HG02885 (cell line): ENCODE results near the gene TMEM132C.

Experiments used
- ATAC-seq: cut with Tn5 transposase; IDR thresholded peaks from one replicate; pipeline ENCODE4 v1.9.1; 2021; ENCODE audit warnings: mild to moderate bottlenecking; ENCODE audit not compliant: unreplicated experiment, poor library complexity

Gene TMEM132C

DNA sequence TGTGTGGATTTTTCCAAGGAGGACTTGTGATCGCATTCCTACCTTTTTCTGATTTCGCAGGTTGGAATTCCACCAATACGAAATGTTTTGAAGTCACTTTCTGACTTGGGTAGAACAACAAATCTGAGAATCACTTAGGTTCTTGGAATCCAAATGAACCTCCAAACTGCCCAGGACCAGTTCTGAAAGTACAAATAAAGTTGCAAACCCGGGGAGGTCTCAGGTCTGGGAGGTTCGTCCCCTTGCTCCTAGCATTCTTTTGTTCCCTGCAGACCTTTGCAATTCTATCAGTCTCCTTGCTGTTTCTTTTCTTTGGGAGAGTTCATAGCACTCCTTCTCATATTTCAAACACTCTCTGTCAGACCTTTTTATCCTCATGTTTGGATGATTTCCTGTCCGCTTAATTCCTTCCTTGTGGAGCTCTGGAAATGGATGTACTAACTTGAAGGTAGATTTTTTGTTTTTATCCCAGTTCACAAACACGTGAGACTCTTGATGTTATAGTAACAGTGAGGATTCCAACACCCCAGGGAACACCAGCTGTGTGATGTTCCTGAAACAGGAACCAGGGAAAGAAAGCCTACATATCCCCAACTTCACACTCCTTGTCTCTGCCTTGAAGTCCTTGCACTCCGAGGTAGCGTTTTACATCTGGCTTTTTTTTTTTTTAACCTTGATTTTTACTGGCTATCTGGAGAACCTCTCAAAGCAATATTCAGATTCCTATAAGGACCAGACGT is 70.6 kb downstream of the TMEM132C start:
- no peak for ATAC-seq

DNA sequence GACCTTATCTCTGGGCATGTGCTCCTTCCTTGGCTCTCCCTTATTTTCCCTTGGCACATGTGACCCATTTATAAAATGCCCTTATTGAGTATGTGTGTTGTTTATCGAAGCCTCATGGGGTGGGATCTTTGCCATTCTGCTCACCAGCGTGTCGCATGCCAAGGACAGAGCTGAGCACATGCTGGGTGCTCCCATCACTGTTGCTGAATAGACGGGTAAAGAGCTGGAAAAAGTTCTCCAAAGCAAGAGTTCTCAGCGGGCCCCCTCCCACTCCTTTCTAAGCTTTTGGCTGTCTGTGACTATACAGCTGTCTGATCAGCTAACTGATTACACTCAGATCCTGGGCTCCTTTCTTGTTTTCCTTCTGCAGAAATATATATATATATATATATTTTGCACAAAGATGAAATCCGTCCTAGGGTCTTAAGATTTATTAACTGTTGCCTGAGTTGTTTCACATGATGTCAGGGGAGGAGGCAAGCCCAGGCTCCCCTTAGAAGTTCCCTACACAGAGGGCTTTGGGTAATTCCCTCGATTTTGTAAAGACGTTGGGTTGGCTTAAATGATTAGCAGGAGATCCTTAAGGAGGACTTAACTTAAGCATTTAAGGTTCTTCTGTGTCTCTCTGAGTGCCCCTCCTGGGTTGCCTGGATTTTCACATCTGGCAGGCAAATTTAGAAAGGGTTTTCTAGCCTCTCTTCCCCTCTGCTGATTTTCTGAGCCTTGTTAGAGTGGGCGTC is 71.6 kb downstream of the TMEM132C start:
- no peak for ATAC-seq

DNA sequence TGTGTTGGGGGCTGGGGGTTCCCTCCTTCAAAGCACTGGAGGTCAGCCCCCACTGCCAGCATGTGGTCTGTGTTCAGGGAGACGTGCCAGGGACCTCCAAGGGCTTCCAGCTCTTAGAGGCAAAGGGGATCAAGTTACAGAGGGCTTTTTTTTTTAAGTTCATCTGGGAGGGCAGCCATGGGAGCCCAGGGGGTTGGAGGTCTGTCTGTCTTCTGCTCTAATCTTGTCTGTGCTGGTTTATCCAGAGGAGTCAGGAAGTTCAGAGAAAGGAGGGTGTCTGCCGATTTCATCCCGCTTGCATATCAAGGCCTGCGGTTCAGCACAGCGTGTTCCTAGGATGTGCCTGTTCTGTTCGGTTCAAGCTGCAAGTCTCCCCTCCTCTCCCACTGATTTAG is 72.2 kb downstream of the TMEM132C start:
- no peak for ATAC-seq

DNA sequence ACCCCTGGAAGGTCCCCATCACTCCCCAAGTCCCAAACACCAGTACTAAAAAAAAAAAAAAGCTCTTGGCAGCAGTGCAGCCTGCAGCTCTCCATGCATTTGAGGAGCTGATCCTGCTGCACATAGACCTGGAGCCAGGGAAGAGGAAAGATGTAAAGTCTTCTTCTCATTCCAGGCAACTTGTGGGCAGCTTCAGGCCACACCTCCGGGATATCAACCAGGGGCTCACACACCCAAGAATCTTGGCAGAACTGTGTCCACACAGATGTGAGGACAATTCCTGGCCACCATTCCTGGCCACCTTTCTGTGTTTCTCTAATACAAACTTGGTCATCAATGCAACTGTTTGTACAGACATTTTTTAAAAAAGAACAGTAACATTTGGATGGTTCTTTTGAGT is 72.7 kb downstream of the TMEM132C start:
- ATAC-seq = no peak

DNA sequence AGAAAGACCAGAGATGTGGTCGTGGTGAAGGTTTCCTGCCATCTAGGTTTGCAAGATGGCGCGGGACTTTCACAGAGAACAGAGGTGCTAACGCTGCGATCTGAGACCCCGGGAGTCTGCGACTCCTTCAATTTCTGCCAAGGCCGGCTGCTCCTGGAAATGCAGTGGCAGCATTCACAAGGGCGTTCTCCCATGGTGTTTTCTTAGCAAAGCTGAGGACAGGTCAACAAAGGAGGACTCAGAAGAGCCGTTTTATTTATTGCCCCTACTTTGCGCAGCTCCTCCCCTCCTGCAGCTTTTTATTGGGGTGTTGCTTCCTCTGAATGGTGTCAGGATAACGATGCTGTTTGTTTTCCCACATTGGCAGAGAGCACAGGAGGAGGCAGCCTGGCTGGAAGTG is 86.3 kb downstream of the TMEM132C start:
- ATAC-seq = no peak

DNA sequence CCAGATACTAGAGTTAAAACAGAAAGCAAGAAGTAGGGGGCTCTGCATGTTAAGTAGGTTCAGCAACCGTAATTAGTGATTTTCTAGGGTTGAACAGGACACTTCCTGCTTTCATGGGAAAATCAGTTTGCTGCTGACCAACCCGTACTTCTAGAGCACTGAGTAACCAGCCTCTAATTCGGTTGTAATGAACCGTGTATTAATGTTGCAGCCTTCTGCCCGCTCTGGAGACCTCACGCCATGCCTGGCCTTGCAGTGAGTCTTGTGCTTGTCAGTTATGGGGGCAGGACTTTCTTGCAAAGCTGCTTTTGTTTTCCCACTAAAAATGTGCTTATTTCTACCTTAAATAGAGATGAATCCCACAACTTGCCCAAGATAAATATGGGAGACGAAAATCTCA is 89.6 kb downstream of the TMEM132C start:
- no peak for ATAC-seq

DNA sequence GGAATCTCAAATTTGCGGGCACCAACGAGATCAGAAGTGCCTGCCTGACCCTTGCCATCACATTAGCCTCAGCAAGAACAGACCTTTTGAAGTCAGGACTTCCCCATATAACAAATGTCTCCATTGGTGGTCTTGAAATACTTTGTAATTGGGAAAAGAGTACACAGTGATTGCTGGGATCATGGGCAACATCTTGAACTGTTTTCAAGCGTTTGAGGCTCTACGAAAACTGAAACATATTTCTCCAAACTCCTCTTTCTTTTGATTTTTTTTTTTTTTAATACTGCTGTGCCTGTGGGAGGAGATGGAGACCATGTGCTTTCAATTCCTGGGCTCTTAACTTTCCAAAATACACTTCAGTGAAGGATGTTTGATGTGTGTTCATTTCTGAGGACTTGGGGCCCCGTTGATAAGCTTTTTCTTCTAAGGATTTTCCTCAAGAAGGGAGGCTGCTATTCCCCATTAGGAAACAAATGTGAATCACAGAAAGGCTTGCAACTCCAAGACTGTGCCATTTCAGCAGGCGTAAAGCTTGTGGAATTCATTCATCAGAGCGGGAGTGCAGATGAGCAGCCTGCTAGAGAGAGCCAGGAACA is 94.5 kb downstream of the TMEM132C start:
- no peak for ATAC-seq

DNA sequence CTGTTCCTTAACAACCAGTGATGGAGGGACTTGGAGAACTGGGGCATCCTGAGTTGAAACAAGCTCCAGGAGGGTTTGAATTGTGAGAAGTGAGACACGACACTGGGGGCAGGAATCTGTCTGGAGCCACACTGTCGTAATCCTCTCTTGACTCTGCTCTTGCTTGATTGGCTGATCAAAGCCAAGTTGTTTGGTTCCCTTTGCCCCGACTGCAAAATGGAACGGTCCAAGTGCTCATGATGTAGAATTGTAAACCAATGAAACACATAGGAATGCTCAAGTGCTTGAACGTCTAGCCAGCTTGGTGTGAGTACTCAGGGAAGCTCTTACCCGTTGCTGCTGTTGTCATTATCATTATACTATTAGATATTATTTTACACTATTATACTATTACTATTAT is 98.1 kb downstream of the TMEM132C start:
- no peak for ATAC-seq

DNA sequence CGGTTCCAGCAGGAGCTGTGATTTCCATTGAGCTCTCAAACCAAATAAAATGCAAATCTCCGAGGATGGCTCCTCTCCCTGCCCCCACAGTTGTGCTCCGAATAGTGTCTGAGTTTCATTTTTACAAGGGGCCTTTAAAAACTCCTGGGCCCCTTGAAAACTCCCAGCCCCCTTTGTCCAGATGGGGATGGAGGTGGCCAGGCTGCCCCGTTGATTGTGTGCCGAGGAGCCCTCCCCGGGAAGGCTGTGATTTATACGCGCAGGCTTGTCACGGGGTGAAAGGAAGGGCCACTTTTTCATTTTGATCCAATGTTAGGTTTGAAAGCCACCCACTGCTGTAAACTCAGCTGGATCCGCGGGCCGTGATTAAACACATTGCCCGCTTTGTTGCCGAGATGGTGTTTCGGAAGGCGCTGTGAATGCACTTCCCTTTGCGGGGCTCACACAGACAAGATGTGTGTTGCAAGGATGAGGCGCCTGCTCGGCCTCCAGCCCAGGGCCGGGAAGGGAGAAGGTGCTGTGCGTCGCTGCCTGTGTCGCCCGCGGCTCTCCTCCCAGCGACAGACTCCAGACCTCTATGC is 98.8 kb downstream of the TMEM132C start:
- no peak for ATAC-seq

DNA sequence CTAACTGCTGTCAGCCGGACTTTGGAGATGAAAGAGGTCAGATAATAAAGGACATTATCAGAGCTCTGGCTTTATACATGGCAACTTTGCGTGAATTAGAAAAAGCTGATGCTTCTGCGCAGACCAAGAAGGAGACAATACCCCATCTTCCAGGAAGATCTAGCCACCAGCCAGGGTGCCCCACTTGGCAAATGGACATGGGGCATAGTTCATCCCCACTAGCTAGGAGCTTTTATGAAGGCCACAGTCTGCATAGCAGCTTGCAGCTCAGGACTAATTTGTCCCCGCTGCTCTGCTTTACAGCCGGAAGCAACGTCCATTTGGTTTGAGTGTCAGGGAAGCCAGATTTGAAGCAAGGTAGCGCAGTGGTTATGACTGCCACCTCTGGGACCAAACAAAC is 101.0 kb downstream of the TMEM132C start:
- no peak for ATAC-seq

DNA sequence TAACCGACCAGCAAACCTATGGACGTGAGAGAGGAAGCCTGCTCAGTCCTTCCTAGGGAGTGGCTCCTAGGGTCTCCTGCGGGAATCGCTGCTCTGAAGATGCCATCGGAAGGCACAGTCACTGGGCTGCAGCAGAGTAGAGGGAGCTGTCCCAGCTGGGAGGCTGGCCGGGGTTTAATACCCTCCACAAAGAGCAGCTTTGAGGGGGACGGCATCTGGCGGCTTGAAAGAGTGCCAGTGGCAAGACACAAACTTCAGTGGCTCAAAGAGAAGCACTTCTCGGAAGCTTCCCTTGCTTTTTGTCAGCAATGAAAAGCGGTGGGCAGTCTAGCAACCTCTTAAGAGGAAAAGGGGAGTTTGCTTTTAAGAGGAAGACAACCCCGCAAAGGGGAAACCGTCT is 114.6 kb downstream of the TMEM132C start:
- ATAC-seq = no peak

DNA sequence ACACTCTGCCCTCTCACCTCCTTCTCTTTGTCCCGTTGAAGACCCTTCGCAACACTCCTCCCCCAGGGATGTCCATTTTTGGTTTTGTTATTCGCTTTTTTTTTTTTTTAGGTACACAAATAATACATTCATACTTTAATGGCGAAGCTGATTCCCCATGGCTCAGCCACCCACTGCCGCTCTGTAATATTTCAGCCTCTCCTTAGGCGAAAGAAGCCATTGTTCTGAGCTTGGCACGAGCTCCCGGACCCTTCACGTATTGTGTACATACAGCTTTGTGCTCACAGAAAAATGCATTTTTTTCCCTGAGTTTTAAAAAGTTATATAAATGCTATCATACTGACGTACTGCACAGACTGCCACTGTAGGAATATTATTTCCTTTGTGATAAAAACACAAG is 115.0 kb downstream of the TMEM132C start:
- ATAC-seq = no peak

DNA sequence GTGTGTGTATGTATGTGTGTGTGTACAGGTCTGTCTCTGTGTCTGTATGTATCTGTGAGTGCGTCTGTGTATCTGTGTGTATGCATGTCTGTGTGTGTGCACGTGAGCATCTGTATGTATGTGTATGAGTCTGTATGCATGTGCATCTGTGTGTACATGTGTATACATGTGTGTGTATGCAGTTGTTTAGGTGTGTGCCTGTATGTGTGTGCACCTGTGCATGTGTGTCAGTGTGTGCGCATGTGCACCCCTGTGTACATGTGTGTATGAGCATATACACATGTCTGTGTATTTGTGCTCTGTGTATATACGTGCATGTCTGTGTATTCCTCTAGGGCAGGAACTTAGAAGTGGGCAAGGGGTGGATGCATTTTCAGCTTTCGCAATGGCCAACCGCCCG is 116.0 kb downstream of the TMEM132C start:
- no peak for ATAC-seq

DNA sequence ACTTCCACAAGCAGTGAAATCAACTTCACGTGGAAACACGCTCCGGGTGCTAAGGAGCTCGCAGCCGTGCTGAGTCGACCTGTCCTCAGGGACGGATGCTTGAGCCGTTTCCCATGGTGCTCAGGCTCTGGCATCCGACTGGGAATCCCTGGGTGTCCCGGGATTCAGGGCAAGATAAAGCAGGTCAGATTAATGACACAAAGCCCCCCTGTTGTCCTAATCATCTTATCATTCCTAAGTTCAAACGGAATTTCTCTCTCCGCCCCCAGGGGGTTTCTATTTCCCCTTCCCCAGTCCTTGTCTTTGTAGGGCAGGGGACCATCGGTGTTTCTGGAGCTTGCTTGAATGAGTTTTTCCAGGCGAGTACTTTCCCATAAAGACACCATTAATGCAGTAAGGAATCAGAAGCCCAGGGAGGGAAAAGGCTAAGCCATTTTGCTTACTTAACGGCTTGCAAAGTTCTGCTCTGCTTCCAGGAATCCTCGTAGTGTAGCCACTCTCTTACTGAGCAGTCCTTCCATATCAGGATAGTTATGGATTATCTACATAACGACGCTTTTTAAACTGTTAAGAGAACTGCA is 116.5 kb downstream of the TMEM132C start:
- ATAC-seq = no peak

DNA sequence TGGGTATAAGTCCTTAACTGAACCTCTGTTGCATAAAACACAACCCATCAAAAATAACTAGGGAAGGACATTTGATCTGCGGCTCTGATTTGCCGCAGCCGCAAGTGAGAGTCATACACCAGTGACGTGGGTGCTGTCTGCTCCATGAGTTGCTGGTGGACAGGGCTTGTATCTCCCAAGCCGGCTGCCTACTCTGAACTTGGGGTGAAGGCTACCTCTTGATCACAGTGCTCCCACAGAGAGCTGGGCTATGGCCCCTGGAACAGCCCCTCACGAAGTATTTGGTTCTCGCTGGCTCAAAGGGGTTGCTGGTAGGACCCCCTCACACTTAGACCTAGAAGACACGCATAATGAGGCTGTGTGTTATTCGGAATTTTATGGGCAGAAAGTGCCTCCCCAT is 118.8 kb downstream of the TMEM132C start:
- ATAC-seq = no peak

DNA sequence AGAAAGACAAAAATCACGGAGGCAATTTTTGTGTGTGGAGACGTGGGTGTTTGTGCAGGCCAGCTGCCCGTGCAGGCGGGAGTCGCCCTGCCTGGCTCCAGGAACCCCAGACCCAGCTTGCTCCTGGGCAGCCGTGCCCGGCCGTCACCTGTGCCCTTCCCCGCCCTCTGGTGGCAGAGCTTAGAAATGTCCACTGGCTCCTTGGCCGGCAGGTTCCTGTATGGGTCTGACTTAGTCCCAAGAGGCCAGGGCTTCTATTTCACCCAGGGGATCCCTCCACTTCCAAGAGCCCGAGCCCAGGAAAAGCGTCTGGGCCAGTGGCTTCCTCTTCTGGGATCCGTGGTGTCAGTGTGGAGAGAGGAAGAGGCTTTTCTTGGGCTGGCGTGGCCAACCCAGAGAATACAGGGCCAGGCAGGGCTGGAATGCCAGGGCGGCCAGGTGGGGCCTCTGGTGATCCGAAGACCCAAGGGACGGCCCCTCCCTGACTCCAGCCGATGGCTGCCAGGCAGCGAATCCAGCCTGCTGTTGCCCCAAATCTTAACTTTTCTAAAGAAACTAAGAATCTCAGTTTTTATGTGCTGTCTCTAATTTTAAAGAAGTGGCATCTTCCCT is 120.9 kb downstream of the TMEM132C start:
- ATAC-seq = peak; percentile 80

DNA sequence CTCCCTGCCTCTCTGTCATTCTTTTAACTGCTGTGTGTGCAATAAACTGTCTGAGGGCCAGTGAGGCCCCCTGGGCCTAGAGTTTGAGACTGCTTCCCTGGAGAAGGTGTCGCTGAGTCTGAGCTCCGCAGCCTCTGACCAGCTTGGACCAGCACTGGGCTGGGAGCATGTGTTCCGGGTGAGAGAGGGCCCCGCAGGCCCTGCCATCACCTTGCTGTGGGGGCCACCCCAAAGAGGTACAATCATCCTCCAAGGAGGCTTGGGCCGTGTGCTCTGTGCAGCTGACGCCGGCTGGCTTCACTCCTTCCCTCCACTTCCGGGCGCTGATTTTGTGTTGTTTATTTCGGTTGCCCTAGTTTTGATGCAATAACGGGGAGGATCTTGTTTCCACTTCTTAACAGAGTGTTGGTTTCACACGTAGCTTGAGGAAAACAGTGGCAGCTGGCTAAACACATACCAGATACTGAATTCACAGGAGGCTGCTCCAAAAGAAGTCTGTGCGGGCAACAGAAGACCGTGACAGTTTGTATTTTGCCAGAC is 121.6 kb downstream of the TMEM132C start:
- ATAC-seq = no peak

DNA sequence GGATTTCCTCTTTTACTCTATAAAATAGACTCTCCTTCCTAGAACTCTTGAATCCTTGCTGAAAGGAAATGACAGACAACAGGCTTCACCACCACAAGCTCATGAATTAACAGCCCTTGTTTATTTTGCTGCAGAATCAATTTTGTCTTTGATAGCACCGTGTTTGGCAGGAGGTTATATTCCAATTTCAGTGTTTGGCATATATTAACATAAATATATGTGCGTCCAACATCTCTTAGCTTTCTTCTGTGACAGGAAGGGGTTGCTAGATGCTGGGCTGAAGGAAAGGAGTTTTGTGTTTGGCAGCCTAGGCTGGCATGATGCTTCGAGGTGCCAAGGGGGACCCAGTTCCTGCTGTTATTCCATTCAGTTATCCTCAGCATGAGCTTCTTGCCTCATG is 126.4 kb downstream of the TMEM132C start:
- ATAC-seq = no peak

DNA sequence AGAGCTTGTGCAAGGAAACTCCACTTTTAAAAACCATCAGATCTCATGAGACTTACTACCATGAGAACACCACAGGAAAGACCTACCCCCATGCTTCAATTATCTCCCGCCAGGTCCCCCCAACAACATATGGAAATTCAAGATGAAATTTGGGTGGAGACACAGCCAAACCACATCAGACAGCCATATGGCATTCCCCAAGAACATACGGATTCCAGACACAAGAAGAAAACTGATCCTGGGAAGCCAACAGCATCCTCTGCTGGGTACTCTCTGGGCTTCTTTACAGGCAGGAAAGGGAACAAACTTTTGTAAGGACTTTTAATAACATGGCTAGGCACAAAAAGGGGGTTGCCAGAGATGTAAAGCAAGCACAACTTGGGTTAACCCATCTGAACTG is 127.2 kb downstream of the TMEM132C start:
- no peak for ATAC-seq

DNA sequence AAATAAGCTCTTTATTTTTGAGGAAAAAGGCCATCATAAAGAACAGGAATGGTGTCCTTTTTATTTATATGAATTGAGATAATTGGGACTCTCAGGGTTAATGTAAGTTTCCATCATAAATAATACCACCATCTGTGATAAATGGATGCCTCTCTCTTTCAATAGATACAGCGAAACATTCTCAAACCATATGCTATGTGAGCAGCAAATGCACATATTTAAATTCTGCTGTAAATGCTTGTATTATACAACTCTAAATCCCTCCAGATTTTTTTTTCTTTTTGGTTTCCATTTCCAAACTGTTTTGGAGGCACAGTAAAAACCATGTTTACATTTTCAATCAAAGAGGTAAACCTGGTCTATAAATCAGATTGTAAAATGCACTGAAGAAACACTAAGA is 132.3 kb downstream of the TMEM132C start:
- ATAC-seq = no peak
